Glutamatergic neuron (in vitro differentiated cells): ENCODE data around the gene PTPRM. TPM values are rescaled to one million over a fixed set of nuclear protein-coding genes. Genes with fewer than 3 reads are reported as not detected.

Experiments
- DNase-seq: peaks from one replicate; pipeline ENCODE4 v3.0.0; 2022
- H3K27ac Mint-ChIP-seq: one replicate; pipeline ENCODE4 v1.8.0; 2020; ENCODE audit warnings: mild to moderate bottlenecking, mixed read lengths, inconsistent platforms; ENCODE audit not compliant: unreplicated experiment
- H3K27me3 Mint-ChIP-seq: one replicate; pipeline ENCODE4 v1.8.0; 2020; ENCODE audit warnings: mild to moderate bottlenecking, moderate library complexity, mixed read lengths, inconsistent platforms; ENCODE audit not compliant: unreplicated experiment
- H3K36me3 Mint-ChIP-seq: one replicate; pipeline ENCODE4 v1.8.0; 2020; ENCODE audit warnings: mild to moderate bottlenecking, mixed read lengths, inconsistent platforms; ENCODE audit not compliant: unreplicated experiment
- H3K4me1 Mint-ChIP-seq: one replicate; pipeline ENCODE4 v1.8.0; 2020; ENCODE audit warnings: mild to moderate bottlenecking, low read depth, mixed read lengths, inconsistent platforms; ENCODE audit not compliant: unreplicated experiment
- H3K4me3 Mint-ChIP-seq: one replicate; pipeline ENCODE4 v1.8.0; 2020; ENCODE audit warnings: mild to moderate bottlenecking, mixed read lengths, inconsistent platforms; ENCODE audit not compliant: unreplicated experiment
- H3K9me3 Mint-ChIP-seq: one replicate; pipeline ENCODE4 v1.8.0; 2020; ENCODE audit warnings: mild to moderate bottlenecking, moderate library complexity, mixed read lengths, inconsistent platforms; ENCODE audit not compliant: unreplicated experiment
- total RNA-seq: library from RNA; stranded (reverse); fragmentation: NEBNext Ultra II Directional; extraction: Animal tissue kit (Norgen Biotek cat#: 25700); gene quantifications from one replicate; pipeline ENCODE4 v1.2.1, GENCODE V29; 2021; ENCODE audit not compliant: unreplicated experiment
- TF ChIP-seq, protein P1 (sequence below): fragments of 200-600 bp; sonication (generic); IDR thresholded peaks from one replicate; pipeline ENCODE4 v1.5.0; 2021; ENCODE audit not compliant: partially characterized antibody, unreplicated experiment

The PTPRM gene
- total RNA-seq, 1 donor from 2014 or later, result 23.9 TPM

DNA sequence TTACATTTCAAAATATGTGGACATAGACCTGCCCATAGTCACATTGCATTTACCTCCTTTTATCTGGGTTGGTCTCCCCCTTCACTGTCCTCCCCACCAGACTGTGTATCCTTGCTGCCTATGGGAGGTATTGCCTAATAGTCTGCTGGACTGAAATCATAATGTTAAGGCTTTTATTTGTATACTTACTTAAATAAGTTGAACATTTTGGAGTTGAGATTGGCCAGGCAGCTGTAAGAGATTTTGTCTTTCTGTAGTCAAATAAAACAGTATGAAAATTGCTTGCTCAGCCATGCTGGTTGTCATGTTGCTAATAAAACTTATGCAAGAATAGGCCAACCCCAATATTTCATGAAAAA lies 280.9 kb downstream of the PTPRM start:
- TF ChIP-seq, protein P1, sequence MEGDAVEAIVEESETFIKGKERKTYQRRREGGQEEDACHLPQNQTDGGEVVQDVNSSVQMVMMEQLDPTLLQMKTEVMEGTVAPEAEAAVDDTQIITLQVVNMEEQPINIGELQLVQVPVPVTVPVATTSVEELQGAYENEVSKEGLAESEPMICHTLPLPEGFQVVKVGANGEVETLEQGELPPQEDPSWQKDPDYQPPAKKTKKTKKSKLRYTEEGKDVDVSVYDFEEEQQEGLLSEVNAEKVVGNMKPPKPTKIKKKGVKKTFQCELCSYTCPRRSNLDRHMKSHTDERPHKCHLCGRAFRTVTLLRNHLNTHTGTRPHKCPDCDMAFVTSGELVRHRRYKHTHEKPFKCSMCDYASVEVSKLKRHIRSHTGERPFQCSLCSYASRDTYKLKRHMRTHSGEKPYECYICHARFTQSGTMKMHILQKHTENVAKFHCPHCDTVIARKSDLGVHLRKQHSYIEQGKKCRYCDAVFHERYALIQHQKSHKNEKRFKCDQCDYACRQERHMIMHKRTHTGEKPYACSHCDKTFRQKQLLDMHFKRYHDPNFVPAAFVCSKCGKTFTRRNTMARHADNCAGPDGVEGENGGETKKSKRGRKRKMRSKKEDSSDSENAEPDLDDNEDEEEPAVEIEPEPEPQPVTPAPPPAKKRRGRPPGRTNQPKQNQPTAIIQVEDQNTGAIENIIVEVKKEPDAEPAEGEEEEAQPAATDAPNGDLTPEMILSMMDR, result no peak
- Mint-ChIP-seq H3K4me1 (peaks cover 6% of the 10 kb centered on the region), H3K27me3 (peaks cover 3% of the 10 kb centered on the region), H3K4me3 (no peak overlapping the region), H3K9me3 (peaks cover 6% of the 10 kb centered on the region), H3K36me3 (peaks cover 23% of the 10 kb centered on the region), H3K27ac (no peak overlapping the region)
- DNase-seq, result no peak

DNA sequence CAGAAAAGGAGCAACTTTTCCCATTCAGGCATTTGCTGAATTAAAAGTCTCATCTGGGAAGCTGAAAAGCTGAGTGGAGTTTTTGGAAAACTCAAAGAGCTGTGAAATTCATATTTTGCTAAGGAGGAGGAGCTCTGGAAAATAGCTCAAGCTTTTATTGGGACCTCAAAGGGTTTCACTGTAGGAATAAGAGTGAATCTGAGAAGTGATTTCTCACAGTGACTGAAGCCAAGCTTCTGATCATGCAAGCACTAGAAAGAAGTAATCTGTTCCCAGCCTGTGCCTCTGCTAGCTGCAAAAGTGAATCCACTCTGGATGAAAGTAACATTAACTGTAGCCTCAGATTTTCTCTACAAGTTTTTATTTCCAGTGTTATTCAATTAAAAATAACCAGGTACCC lies 283.3 kb downstream of the PTPRM start:
- Mint-ChIP-seq H3K4me3 (no peak overlapping the region), H3K36me3 (peaks cover 10% of the 10 kb centered on the region), H3K4me1 (peaks cover 6% of the 10 kb centered on the region), H3K27ac (no peak overlapping the region), H3K9me3 (peaks cover 5% of the 10 kb centered on the region), H3K27me3 (peaks cover 1% of the 10 kb centered on the region)
- no peak for DNase-seq
- TF ChIP-seq, protein P1, result no peak

DNA sequence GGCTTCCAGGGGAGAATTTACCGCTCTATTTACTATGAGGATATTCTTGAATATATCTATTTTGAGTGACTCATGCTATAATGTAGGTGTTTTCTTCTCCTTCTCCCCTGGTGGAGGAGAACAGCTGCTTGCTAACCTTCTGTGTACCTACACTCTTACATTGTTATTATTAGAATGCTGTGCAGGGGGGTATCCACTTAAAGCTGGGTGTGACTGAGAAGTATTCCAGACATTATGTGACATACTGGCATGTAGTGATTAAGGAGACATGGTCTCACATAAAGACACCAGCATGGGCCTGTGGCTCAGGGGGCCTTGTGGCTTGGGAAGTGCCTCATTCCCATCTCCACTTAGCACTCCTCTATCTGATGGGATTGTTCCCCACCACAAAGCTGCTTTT lies 287.9 kb downstream of the PTPRM start:
- H3K9me3 Mint-ChIP-seq, result peaks cover 5% of the 10 kb centered on the region
- TF ChIP-seq, protein P1, result no peak
- no peak overlapping the region for H3K4me3 Mint-ChIP-seq
- peaks cover 3% of the 10 kb centered on the region for H3K4me1 Mint-ChIP-seq
- no peak overlapping the region for H3K27ac Mint-ChIP-seq
- H3K36me3 Mint-ChIP-seq, result peaks cover 10% of the 10 kb centered on the region
- DNase-seq, result no peak
- peaks cover 1% of the 10 kb centered on the region for H3K27me3 Mint-ChIP-seq

DNA sequence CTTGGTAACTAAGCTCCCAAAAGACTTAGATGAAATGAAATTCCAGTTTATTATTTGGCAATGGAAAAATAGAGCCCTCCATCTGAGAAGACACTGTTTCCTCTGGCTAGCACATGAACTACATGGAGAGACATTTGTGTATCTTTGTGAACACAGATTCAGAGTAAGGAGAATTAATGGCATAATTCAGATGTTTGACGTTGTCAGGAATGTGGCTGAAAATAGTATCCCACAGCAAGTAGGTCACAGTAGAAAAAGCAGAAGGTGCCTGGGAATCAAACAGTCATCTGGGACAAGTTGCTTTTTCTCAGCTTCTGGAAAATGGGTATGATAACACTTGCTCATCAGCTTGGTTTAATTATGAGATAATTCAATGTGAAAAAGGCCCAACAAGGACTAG lies 288.6 kb downstream of the PTPRM start:
- Mint-ChIP-seq H3K27me3 (peaks cover 1% of the 10 kb centered on the region), H3K4me3 (no peak overlapping the region), H3K4me1 (peaks cover 3% of the 10 kb centered on the region), H3K9me3 (peaks cover 5% of the 10 kb centered on the region), H3K36me3 (peaks cover 10% of the 10 kb centered on the region), H3K27ac (no peak overlapping the region)
- TF ChIP-seq, protein P1, result no peak
- no peak for DNase-seq

DNA sequence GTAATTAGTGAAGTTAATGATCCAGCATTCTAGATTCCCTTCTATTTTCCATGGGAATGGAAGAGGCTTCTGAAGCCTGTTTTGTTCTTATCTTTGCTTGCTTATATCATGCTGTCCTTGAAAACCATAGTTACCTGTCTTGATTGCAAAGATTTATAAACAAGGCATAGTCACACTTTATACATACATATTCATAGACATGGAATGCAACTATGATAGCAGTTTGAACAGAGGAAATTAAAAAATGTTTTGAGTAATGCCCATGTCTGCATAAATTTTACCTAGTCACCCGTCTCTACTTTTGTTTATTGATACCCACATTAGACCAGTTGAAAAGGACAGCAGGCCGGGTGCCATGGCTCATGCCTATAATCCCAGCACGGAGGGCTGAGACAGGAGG lies 289.0 kb downstream of the PTPRM start:
- H3K9me3 Mint-ChIP-seq, result peaks cover 5% of the 10 kb centered on the region
- H3K4me1 Mint-ChIP-seq, result peaks cover 3% of the 10 kb centered on the region
- H3K27me3 Mint-ChIP-seq, result peaks cover 1% of the 10 kb centered on the region
- peaks cover 7% of the 10 kb centered on the region for H3K36me3 Mint-ChIP-seq
- H3K27ac Mint-ChIP-seq, result no peak overlapping the region
- DNase-seq, result no peak
- H3K4me3 Mint-ChIP-seq, result no peak overlapping the region
- TF ChIP-seq, protein P1, result no peak
